SU-DHL-6 (cell line): ENCODE measurements around the gene PPY.

Experiments
- EZH2phosphoT487 ChIP-seq: fragments of 200-600 bp; sonication (generic), shearing (Covaris generic); conservative IDR thresholded peaks from 2 replicates; pipeline ENCODE4 v1.6.1; 2018; ENCODE audit warnings: mild to moderate bottlenecking, antibody characterized with exemption, low read length, moderate library complexity, mixed read lengths
- TF ChIP-seq, protein P1 (sequence below): fragments of 200-600 bp; sonication (generic); IDR thresholded peaks from one replicate; pipeline ENCODE4 v1.5.1; 2017; ENCODE audit warnings: antibody characterized with exemption, mild to moderate bottlenecking, low read length, moderate library complexity; ENCODE audit not compliant: insufficient read depth, poor library complexity, severe bottlenecking

DNA sequence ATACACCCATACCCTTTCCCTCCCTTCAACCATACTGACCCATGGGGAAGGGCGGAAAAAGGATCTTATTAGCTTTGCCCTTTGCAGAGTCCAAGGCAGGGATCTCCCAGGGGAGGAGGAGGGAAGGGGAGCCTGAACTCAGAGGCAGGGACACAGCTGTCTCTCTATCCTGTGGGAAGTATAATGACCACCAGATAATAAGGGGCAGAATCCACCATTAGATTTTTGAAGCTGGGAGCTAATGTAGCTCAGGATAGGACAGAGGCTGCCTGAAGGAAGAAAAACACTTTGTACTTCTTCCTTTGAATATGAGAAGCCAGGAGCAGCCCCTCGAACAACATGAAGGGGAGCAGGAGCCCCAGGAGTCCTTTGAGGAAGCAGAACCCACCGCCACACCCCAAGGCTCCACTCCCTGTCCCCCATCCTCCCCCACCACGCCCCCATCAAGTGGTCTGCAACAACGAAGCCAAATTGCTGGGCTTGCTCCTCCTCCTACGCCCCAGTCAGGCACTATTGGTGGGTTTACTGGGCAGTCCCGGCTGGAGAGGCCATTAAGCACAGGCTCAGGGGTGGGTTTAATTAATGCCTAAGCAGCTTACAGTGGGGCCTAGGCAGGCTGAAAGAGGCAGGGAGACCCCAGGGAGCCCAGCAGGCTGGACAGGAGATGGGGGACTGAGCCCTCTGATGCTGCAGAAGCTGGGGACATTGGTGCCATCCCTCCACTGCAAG, 40.3 kb downstream of the PPY start:
- TF ChIP-seq, protein P1, sequence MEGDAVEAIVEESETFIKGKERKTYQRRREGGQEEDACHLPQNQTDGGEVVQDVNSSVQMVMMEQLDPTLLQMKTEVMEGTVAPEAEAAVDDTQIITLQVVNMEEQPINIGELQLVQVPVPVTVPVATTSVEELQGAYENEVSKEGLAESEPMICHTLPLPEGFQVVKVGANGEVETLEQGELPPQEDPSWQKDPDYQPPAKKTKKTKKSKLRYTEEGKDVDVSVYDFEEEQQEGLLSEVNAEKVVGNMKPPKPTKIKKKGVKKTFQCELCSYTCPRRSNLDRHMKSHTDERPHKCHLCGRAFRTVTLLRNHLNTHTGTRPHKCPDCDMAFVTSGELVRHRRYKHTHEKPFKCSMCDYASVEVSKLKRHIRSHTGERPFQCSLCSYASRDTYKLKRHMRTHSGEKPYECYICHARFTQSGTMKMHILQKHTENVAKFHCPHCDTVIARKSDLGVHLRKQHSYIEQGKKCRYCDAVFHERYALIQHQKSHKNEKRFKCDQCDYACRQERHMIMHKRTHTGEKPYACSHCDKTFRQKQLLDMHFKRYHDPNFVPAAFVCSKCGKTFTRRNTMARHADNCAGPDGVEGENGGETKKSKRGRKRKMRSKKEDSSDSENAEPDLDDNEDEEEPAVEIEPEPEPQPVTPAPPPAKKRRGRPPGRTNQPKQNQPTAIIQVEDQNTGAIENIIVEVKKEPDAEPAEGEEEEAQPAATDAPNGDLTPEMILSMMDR, result no peak
- TF ChIP-seq EZH2phosphoT487, result no peak
